HUDEP-2 (cell line): ENCODE results near the gene GFRA1.

Source experiments
- DNase-seq, 76 experiments: peaks; one replicate each; lab custom pipeline; 2025; ENCODE audit not compliant: unreplicated experiment in 76 of 76; lab: John Stamatoyannopoulos, UW

The GFRA1 gene

GRCh38 chr10:116272440-116273283 is at the start of gene GFRA1:
Gene GFRA1, minus strand, starts transcription at chr10:116273206. Its CDS starts 1,177 bp downstream, at chr10:116272029.
- DNase-seq = no peak

- no peak for DNase-seq
Observed at GRCh38 chr10:116316503-116316902, 43.5 kb upstream of the GFRA1 start.

GRCh38 chr10:116312548-116312947 is 39.5 kb upstream of the GFRA1 start:
- no peak for DNase-seq

GRCh38 chr10:116311706-116312490 is 38.9 kb upstream of the GFRA1 start:
- no peak for DNase-seq

GRCh38 chr10:116311016-116311415 is 38.0 kb upstream of the GFRA1 start:
- no peak for DNase-seq

GRCh38 chr10:116307455-116307854 is 34.4 kb upstream of the GFRA1 start:
- DNase-seq = no peak

- DNase-seq = no peak
Observed at GRCh38 chr10:116306847-116307246, 33.8 kb upstream of the GFRA1 start.

GRCh38 chr10:116304923-116305322 is 31.9 kb upstream of the GFRA1 start:
- DNase-seq = no peak

- no peak for DNase-seq
Observed at GRCh38 chr10:116300542-116300941, 27.5 kb upstream of the GFRA1 start.

GRCh38 chr10:116298586-116298985 is 25.6 kb upstream of the GFRA1 start:
- no peak for DNase-seq

- no peak for DNase-seq
Observed at GRCh38 chr10:116296291-116296721, 23.3 kb upstream of the GFRA1 start.

- DNase-seq = no peak
Observed at GRCh38 chr10:116292493-116292892, 19.5 kb upstream of the GFRA1 start.

GRCh38 chr10:116289652-116290051 is 16.6 kb upstream of the GFRA1 start:
- no peak for DNase-seq

GRCh38 chr10:116287906-116288501 is 15.0 kb upstream of the GFRA1 start:
- peak in 23 of 76 experiments; percentile 1 to 45 (median 13) for DNase-seq

GRCh38 chr10:116286626-116287200 is 13.7 kb upstream of the GFRA1 start:
- DNase-seq = no peak

- no peak for DNase-seq
Observed at GRCh38 chr10:116281775-116282174, 8.8 kb upstream of the GFRA1 start.

- no peak for DNase-seq
Observed at GRCh38 chr10:116278846-116279245, 5.8 kb upstream of the GFRA1 start.

- no peak for DNase-seq
Observed at GRCh38 chr10:116276981-116277380, 4.0 kb upstream of the GFRA1 start.

GRCh38 chr10:116274064-116274904 is 1.3 kb upstream of the GFRA1 start:
- DNase-seq = no peak
